Osteoblast (primary cell): ENCODE measurements around the gene TMEM202. TPM values are rescaled to one million over a fixed set of nuclear protein-coding genes. Genes with fewer than 3 reads are reported as not detected.
"Not testable (repeated sequence)": the region's sequence is repeated elsewhere in the genome, so short reads cannot be mapped to it uniquely, and the experiment has no call there.

ENCODE experiments used
- DNase-seq: peaks from one replicate; pipeline ENCODE4 v3.0.0; 2011; ENCODE audit warnings: low spot score, mixed read lengths; ENCODE audit not compliant: insufficient read length; ENCODE audit errors: missing footprints
- H2AFZ ChIP-seq: 2 replicates; pipeline ENCODE4 v1.6.0; 2011; ENCODE audit warnings: mild to moderate bottlenecking, low read length
- H3K27ac ChIP-seq: 2 replicates; pipeline ENCODE4 v1.5.1; 2011; ENCODE audit warnings: mild to moderate bottlenecking, low read depth, low read length, moderate library complexity
- H3K27me3 ChIP-seq: 2 replicates; pipeline ENCODE4 v1.6.0; 2012; ENCODE audit warnings: mild to moderate bottlenecking, control low read depth, inconsistent platforms, low read length, moderate library complexity; ENCODE audit not compliant: insufficient read depth
- H3K36me3 ChIP-seq: 2 replicates; pipeline ENCODE4 v1.5.1; 2011; ENCODE audit warnings: mild to moderate bottlenecking, low read length, control low read depth, moderate library complexity; ENCODE audit not compliant: insufficient read depth
- H3K4me1 ChIP-seq: 2 replicates; pipeline ENCODE4 v1.5.1; 2011; ENCODE audit warnings: mild to moderate bottlenecking, low read length, control low read depth, moderate library complexity; ENCODE audit not compliant: insufficient read depth
- H3K4me2 ChIP-seq: 2 replicates; pipeline ENCODE4 v1.6.0; 2011; ENCODE audit warnings: mild to moderate bottlenecking, low read length; ENCODE audit not compliant: insufficient read depth
- H3K4me3 ChIP-seq: fragments of 200-600 bp; sonication (generic); 3 replicates; pipeline ENCODE4 v1.5.1; 2012; ENCODE audit warnings: mild to moderate bottlenecking, low read length, inconsistent platforms; ENCODE audit not compliant: insufficient read depth
- H3K79me2 ChIP-seq: 2 replicates; pipeline ENCODE4 v1.6.0; 2012; ENCODE audit warnings: mild to moderate bottlenecking, low read length, control low read depth, inconsistent platforms; ENCODE audit not compliant: insufficient read depth
- H3K9me3 ChIP-seq: 2 replicates; pipeline ENCODE4 v1.5.1; 2011; ENCODE audit warnings: low read depth, low read length, control low read depth
- H4K20me1 ChIP-seq: 2 replicates; pipeline ENCODE4 v1.6.0; 2012; ENCODE audit warnings: mild to moderate bottlenecking, low read length, control low read depth; ENCODE audit not compliant: insufficient read depth
- CTCF ChIP-seq: IDR thresholded peaks from 2 replicates; pipeline ENCODE4 v1.5.1; 2011; ENCODE audit warnings: mild to moderate bottlenecking, low read depth, low read length, moderate library complexity; ENCODE audit errors: extremely low read depth
- total RNA-seq: library from RNA; depleted of rRNA; stranded (reverse); fragments of >200 nt; gene quantifications from 2 replicates; pipeline ENCODE4 v1.2.3, GENCODE V29; 2012

The TMEM202 gene
- total RNA-seq, 1 donor, result not detected

- Histone ChIP-seq H3K4me1 (peaks cover 8% of the 10 kb centered on the region), H3K9me3 (no peaks in the 10 kb centered on the region), H3K27me3 (peaks cover 36% of the 10 kb centered on the region), H3K27ac (no peak overlapping the region), H3K4me3 (no peak overlapping the region), H3K36me3 (no peaks in the 10 kb centered on the region), H3K4me2 (no peak overlapping the region), H3K79me2 (peaks cover 9% of the 10 kb centered on the region), H2AFZ (no peak overlapping the region), H4K20me1 (no peaks in the 10 kb centered on the region)
- no peak for TF ChIP-seq CTCF
- DNase-seq, result no peak
Measured at GRCh38 chr15:72380743-72381142, 17.4 kb upstream of the TMEM202 start.

- H3K27ac ChIP-seq, result no peak overlapping the region
- no peaks in the 10 kb centered on the region for H4K20me1 ChIP-seq
- H3K4me2 ChIP-seq, result no peak overlapping the region
- H3K4me1 ChIP-seq, result no peaks in the 10 kb centered on the region
- H3K27me3 ChIP-seq, result peaks cover 36% of the 10 kb centered on the region
- peak; percentile 22 for TF ChIP-seq CTCF
- H3K79me2 ChIP-seq, result no peaks in the 10 kb centered on the region
- peak; percentile 72 for DNase-seq
- no peaks in the 10 kb centered on the region for H3K36me3 ChIP-seq
- H2AFZ ChIP-seq, result no peak overlapping the region
- H3K4me3 ChIP-seq, result no peak overlapping the region
- no peaks in the 10 kb centered on the region for H3K9me3 ChIP-seq
Measured at GRCh38 chr15:72382146-72382545, 16.0 kb upstream of the TMEM202 start.

GRCh38 chr15:72387741-72388140 is 10.4 kb upstream of the TMEM202 start:
- Histone ChIP-seq H4K20me1 (no peaks in the 10 kb centered on the region), H3K27ac (no peak overlapping the region), H3K27me3 (peaks cover 26% of the 10 kb centered on the region), H3K9me3 (no peaks in the 10 kb centered on the region), H3K4me3 (no peak overlapping the region), H3K4me2 (no peak overlapping the region), H2AFZ (no peak overlapping the region), H3K4me1 (no peaks in the 10 kb centered on the region), H3K36me3 (no peaks in the 10 kb centered on the region), H3K79me2 (no peaks in the 10 kb centered on the region)
- TF ChIP-seq CTCF, result no peak
- no peak for DNase-seq

GRCh38 chr15:72389231-72389630 is 8.9 kb upstream of the TMEM202 start:
- no peak for DNase-seq
- Histone ChIP-seq H3K79me2 (no peaks in the 10 kb centered on the region), H3K4me1 (no peaks in the 10 kb centered on the region), H2AFZ (no peak overlapping the region), H3K4me2 (no peak overlapping the region), H3K36me3 (no peaks in the 10 kb centered on the region), H3K4me3 (no peak overlapping the region), H3K27ac (no peak overlapping the region), H4K20me1 (no peaks in the 10 kb centered on the region), H3K27me3 (peaks cover 13% of the 10 kb centered on the region), H3K9me3 (no peaks in the 10 kb centered on the region)
- TF ChIP-seq CTCF, result no peak

GRCh38 chr15:72396331-72396730 is 1.8 kb upstream of the TMEM202 start:
- not testable (repeated sequence) for H2AFZ ChIP-seq, H3K4me3 ChIP-seq, DNase-seq, H3K4me1 ChIP-seq, H3K9me3 ChIP-seq, H3K27ac ChIP-seq, H4K20me1 ChIP-seq, H3K79me2 ChIP-seq, H3K4me2 ChIP-seq, H3K27me3 ChIP-seq, H3K36me3 ChIP-seq
